GM12891 (cell line): Measurements from ENCODE around the gene PIK3C2B. TPM values are rescaled to one million over a fixed set of nuclear protein-coding genes. Genes with fewer than 3 reads are reported as not detected.

ENCODE experiments used
- DNase-seq: peaks from one replicate; pipeline ENCODE4 v3.0.0; 2011; ENCODE audit warnings: low spot score; ENCODE audit not compliant: insufficient read length
- FAIRE-seq: peaks from 2 replicates; lab custom pipeline; 2011; peaks lifted over from hg19 to GRCh38; lab: Jason Lieb, UNC
- PAX5 ChIP-seq: IDR thresholded peaks from 2 replicates; pipeline ENCODE4 v1.6.1; 2011; ENCODE audit warnings: low read length, moderate library complexity, mild to moderate bottlenecking; ENCODE audit not compliant: insufficient read depth, severe bottlenecking
- POLR2A ChIP-seq: IDR thresholded peaks from 2 replicates; pipeline ENCODE4 v1.6.1; 2011; ENCODE audit warnings: low read depth, low read length, control low read depth
- POLR2AphosphoS5 ChIP-seq: IDR thresholded peaks from 2 replicates; pipeline ENCODE4 v1.6.1; 2011; ENCODE audit warnings: low read depth, low read length, control low read depth
- POU2F2 ChIP-seq: IDR thresholded peaks from 2 replicates; pipeline ENCODE4 v1.6.1; 2011; ENCODE audit warnings: low read depth, mild to moderate bottlenecking, control low read depth, low read length, moderate library complexity
- SPI1 ChIP-seq: IDR thresholded peaks from 2 replicates; pipeline ENCODE4 v1.6.1; 2011; ENCODE audit warnings: low read depth, low read length, control low read depth
- TAF1 ChIP-seq: IDR thresholded peaks from 2 replicates; pipeline ENCODE4 v1.6.1; 2011; ENCODE audit warnings: low read depth, low read length, control low read depth
- polyA plus RNA-seq: library from polyadenylated mRNA; unstranded; fragments of >200 nt; gene quantifications from one replicate; pipeline ENCODE4 v1.2.1, GENCODE V29; 2012; ENCODE audit warnings: low read depth, missing spikeins, inconsistent platforms; ENCODE audit not compliant: missing spikeins

PIK3C2B gene, protein sequence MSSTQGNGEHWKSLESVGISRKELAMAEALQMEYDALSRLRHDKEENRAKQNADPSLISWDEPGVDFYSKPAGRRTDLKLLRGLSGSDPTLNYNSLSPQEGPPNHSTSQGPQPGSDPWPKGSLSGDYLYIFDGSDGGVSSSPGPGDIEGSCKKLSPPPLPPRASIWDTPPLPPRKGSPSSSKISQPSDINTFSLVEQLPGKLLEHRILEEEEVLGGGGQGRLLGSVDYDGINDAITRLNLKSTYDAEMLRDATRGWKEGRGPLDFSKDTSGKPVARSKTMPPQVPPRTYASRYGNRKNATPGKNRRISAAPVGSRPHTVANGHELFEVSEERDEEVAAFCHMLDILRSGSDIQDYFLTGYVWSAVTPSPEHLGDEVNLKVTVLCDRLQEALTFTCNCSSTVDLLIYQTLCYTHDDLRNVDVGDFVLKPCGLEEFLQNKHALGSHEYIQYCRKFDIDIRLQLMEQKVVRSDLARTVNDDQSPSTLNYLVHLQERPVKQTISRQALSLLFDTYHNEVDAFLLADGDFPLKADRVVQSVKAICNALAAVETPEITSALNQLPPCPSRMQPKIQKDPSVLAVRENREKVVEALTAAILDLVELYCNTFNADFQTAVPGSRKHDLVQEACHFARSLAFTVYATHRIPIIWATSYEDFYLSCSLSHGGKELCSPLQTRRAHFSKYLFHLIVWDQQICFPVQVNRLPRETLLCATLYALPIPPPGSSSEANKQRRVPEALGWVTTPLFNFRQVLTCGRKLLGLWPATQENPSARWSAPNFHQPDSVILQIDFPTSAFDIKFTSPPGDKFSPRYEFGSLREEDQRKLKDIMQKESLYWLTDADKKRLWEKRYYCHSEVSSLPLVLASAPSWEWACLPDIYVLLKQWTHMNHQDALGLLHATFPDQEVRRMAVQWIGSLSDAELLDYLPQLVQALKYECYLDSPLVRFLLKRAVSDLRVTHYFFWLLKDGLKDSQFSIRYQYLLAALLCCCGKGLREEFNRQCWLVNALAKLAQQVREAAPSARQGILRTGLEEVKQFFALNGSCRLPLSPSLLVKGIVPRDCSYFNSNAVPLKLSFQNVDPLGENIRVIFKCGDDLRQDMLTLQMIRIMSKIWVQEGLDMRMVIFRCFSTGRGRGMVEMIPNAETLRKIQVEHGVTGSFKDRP (N-terminal part only)
- polyA plus RNA-seq, result 6.4 TPM

DNA sequence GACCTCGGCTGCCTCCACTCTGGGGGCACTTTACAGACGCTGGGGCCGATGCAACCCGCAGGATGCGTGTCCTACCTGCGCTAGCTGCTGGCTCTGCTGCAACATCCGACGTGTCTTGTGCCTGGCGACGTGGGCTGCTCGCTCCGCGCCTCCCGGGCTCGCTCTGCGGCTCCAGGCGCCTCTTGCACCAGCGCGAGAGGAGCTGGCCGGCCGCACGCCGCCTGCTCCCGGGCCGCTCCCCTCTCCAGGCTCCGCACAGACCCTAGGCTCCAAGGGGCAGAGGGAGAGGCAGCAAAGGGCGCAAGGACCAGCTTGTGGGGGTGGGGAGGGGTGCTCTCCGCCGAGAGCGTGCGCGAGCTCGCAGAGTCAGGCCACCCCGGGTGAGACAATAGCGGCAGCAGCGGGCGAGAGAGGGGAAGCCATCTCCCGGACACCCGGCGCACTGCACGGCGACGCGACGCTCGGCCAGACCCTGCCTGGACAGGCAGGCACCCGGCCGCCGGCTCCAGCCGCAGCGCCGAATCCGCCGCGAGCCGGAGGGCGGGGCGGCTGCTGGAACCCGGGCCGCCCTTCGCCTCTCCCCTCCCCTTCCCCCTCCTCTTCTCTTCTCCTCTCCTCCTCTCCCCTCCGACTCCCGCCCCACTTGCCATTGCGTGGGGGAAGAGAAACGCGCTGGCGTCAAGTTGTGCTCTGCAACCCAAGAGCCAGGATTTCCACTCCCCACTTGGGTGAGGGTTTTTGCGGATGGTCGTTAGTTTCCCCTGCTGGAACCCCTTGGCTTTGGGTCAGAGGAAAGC is at the start of gene PIK3C2B:
TSS of gene PIK3C2B (minus strand) at position 525 of the 797 bp plus-strand sequence. CDS start 25,003 bp downstream, outside the sequence.
- DNase-seq (peak; percentile 87), FAIRE-seq (peak; percentile 78)
- TF ChIP-seq SPI1, result 0 out of 2 replicates have a peak, but pooled peaks have one; percentile 23
- peak; percentile 57; the same call in 1 of the 2 replicates for TF ChIP-seq TAF1
- TF ChIP-seq POLR2A, result peak; percentile 58
- no peak; the same call in 1 of the 2 replicates for TF ChIP-seq POLR2AphosphoS5
- TF ChIP-seq PAX5, result no peak

DNA sequence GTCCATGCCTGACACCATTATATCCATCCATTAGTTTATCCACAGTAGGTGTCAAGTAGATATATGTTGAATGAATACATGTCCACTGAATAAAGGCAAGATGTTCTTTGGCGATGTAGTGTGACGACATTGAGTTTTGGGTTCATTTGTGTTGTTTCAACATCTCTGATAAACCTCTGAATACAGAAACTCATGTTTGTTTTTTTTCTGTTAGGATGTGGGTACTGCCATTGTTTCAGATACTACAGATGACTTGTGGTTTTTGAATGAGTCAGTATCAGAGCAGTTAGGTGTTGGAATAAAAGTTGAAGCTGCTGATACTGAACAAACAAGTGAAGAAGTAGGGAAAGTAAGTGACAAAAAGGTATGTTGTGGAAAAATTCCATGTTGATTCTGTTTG is 49.7 kb upstream of the PIK3C2B start:
- FAIRE-seq, result peak; percentile 66
- TF ChIP-seq POU2F2 (no peak), TAF1 (no peak), POLR2A (no peak), PAX5 (no peak), POLR2AphosphoS5 (no peak), SPI1 (no peak)
- DNase-seq, result no peak

DNA sequence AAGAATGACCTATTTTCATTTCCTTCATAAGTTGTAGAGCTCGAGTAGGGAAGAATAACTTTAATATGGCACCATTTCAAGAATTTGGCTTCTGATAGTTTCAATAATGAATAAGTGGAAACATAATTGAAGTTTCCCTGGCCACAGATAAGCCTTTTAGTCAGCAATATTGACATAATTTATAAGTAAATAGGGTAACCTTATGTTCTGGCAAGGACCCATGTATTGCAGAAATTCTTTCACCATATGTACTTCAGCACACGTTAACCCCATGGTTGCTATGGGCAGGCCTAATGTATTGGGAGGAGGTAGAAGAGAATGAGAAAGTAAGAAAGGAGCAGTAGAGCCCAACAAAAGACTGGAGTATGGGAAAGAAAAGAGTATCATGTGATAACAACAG is 47.0 kb upstream of the PIK3C2B start:
- FAIRE-seq (no peak), DNase-seq (no peak)
- no peak for TF ChIP-seq POLR2AphosphoS5
- TF ChIP-seq POLR2A, result no peak
- TF ChIP-seq POU2F2, result no peak
- no peak for TF ChIP-seq SPI1
- TF ChIP-seq TAF1, result no peak
- TF ChIP-seq PAX5, result no peak

DNA sequence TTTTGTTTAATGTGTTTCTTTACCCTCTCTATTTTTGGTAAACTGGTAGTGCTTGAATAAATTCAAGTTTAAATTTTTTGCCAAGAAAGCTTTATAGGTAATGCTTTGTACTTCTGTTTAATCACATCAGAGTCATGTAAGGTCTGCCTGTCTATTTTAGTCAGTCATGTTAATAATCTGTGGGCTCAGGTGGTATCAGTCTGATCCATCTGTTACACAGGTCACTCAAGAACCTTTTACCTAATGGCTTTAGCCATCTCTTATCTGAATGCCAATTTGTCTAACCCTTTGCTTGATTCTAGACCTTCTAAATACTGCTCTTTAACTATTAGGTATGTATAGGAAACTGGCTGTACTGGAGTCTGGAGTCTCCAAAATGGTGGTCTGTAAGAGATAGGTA is 38.2 kb upstream of the PIK3C2B start:
- TF ChIP-seq POU2F2 (no peak), PAX5 (no peak), SPI1 (no peak), POLR2A (no peak), POLR2AphosphoS5 (no peak), TAF1 (no peak)
- FAIRE-seq, result no peak
- no peak for DNase-seq

DNA sequence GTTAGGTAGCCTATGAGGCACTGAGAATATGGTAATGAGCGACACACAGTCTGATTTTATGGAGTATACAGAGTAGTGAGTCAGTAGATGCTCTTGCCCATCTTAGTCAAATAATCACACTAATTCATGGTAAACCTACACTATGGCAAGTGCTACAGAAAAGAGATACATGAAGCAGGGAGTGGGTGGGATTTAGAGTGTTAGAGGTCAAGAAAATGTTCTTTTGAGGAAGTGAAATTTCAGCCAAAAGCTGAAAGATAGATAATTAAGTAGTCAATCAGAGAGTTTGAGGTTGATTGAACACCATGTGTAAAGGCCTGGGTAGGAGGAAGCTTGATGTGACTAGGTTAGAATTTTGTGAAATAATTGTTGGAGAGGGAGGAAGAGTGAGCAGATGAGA is 36.3 kb upstream of the PIK3C2B start:
- DNase-seq, result no peak
- peak; percentile 84 for FAIRE-seq
- TF ChIP-seq POLR2AphosphoS5 (no peak), SPI1 (peak; percentile 99), POU2F2 (no peak), POLR2A (no peak), TAF1 (no peak), PAX5 (peak; percentile 44)

DNA sequence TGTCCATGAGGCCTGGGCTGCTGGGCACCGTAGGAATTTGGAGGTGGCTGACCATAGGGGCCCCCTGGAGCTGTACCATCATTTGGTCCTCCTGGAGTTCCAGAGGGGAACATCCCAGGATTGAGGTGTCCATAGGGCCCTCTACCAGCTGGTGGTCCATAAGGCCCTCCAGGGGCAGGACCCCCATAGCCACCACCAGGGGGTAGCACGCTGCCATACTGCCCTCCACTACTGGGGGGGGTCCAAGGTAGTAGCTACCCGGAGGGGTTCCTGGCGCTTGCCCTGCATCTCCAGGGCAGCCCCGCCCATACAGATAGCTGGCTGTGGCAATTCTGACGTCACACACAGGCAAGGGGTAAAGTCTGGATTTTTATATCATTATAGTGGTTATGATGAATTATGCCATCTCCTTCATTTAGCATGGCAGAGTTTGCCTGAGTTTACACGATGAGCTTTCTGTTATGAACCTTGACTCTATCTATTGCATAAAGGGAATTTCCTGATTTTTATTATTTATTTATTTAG is 34.8 kb upstream of the PIK3C2B start:
- TF ChIP-seq PAX5, result no peak
- no peak for TF ChIP-seq POU2F2
- TF ChIP-seq TAF1, result no peak
- TF ChIP-seq POLR2AphosphoS5, result no peak
- TF ChIP-seq POLR2A, result no peak
- no peak for TF ChIP-seq SPI1
- FAIRE-seq (no peak), DNase-seq (no peak)

DNA sequence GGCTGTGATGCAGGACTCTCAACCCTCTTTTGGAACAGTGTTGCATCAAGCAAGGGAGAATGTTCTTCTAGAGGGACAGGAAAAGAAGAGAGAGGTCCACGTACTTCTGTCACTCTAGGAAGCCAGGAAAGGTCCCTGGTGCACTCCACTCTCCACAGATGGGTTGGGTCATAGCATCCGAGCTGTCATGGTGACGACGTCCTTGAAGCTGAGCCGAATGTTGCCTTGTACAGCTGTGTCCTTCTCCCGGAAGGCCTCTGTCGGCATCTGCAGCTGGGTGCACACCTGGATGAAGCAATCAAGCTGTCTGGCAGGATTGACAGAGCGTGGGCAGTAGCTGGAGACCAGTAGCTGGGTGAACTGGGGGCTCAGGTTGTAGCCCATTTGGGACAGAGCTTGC is 34.1 kb upstream of the PIK3C2B start:
- FAIRE-seq, result no peak
- TF ChIP-seq POLR2AphosphoS5, result no peak
- no peak for TF ChIP-seq TAF1
- no peak for TF ChIP-seq SPI1
- TF ChIP-seq PAX5, result no peak
- no peak for TF ChIP-seq POU2F2
- TF ChIP-seq POLR2A, result no peak
- no peak for DNase-seq

DNA sequence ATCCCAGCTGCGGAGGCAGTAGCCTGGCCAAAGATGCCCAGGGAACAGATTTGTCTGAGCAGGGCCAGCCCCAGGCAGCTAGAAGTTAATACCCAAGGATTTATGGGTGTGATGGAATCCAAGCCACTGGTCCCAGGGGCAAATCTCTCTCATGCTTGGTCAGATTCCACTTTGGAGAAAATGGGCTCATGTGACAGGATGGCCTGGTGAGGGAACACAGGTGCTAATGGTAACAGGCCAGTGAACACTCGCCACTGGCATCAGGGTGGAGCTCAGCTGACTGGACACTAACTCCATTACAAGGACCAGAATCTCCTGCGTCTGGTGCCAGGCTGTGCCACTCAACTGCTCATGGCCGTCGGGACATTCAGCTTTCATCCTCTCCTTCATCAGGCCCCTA is 33.6 kb upstream of the PIK3C2B start:
- TF ChIP-seq POLR2AphosphoS5 (no peak), TAF1 (no peak), SPI1 (no peak), POU2F2 (no peak), PAX5 (no peak), POLR2A (no peak)
- DNase-seq, result no peak
- FAIRE-seq, result no peak
